SK-N-SH (cell line): Measurements from ENCODE around the gene MTTP. TPM values are rescaled to one million over a fixed set of nuclear protein-coding genes. Genes with fewer than 3 reads are reported as not detected.

Source experiments
- CTCF ChIA-PET: fragments of 300-600, 350-600 bp; formaldehyde crosslinking; extraction: SDS; loops from one replicate; lab custom pipeline; 2021; lab: Yijun Ruan, JAX
- POLR2A ChIA-PET: fragments of 350-600 bp; sonication (Branson Sonifier 250); formaldehyde crosslinking; extraction: SDS; loops from one replicate; lab custom pipeline; 2020; ENCODE audit warnings: antibody characterized with exemption, inconsistent platforms; lab: Yijun Ruan, JAX
- DNase-seq: peaks from one replicate; pipeline ENCODE4 v3.0.0; 2012
- H2AFZ ChIP-seq: fragments of 200-600 bp; sonication (generic); 2 replicates; pipeline ENCODE4 v1.8.1; 2016; ENCODE audit warnings: antibody characterized with exemption, mild to moderate bottlenecking, low read depth
- H3F3A ChIP-seq: fragments of 200-600 bp; sonication (generic); replicated peaks from 2 replicates; pipeline ENCODE3; 2016; ENCODE audit warnings: antibody characterized with exemption, mild to moderate bottlenecking; ENCODE audit not compliant: insufficient read depth
- H3K27ac ChIP-seq, 2 experiments: fragments of 200-500 bp in 1 of 2; fragments of 200-600 bp in 1 of 2; sonication (Bioruptor generic) in 1 of 2; sonication (generic), shearing (Covaris generic) in 1 of 2; 2 replicates each; pipeline versions ENCODE4 v1.5.1 to v1.6.1; 2014 to 2016; ENCODE audit warnings: low read depth in 2 of 2, inconsistent platforms in 1 of 2, low read length in 1 of 2, mild to moderate bottlenecking in 1 of 2, mixed read lengths in 1 of 2
- H3K27me3 ChIP-seq: fragments of 200-600 bp; sonication (generic), shearing (Covaris generic); 2 replicates; pipeline ENCODE4 v1.6.1; 2016; ENCODE audit warnings: mixed run types; ENCODE audit not compliant: insufficient read depth
- H3K36me3 ChIP-seq, 2 experiments: fragments of 200-500 bp in 1 of 2; fragments of 200-600 bp in 1 of 2; sonication (Bioruptor generic) in 1 of 2; sonication (generic) in 1 of 2; replicated peaks in 1 of 2; 2 replicates each; pipeline versions ENCODE3 to v1.5.1; 2014 to 2016; ENCODE audit warnings: low read length in 1 of 2, mild to moderate bottlenecking in 1 of 2; ENCODE audit not compliant: insufficient read depth in 2 of 2, control insufficient read depth in 1 of 2
- H3K4me1 ChIP-seq, 2 experiments: fragments of 200-500 bp in 1 of 2; fragments of 200-600 bp in 1 of 2; sonication (Bioruptor generic) in 1 of 2; sonication (generic), shearing (Covaris generic) in 1 of 2; 2 replicates each; pipeline versions ENCODE4 v1.5.1 to v1.6.1; 2014 to 2016; ENCODE audit warnings: low read depth in 1 of 2, low read length in 1 of 2, mixed run types in 1 of 2; ENCODE audit not compliant: insufficient read depth in 2 of 2, control insufficient read depth in 1 of 2
- H3K4me2 ChIP-seq: fragments of 200-600 bp; sonication (generic), shearing (Covaris generic); 2 replicates; pipeline ENCODE4 v1.6.1; 2017; ENCODE audit warnings: mixed run types
- H3K4me3 ChIP-seq, 2 experiments: fragments of 200-500 bp in 1 of 2; fragments of 200-600 bp in 1 of 2; sonication (Bioruptor generic) in 1 of 2; sonication (generic), shearing (Covaris generic) in 1 of 2; 2 replicates each; pipeline versions ENCODE4 v1.5.1 to v1.8.1; 2014 to 2016; ENCODE audit warnings: low read depth in 2 of 2, inconsistent platforms in 1 of 2, low read length in 1 of 2, mild to moderate bottlenecking in 1 of 2, mixed read lengths in 1 of 2, moderate library complexity in 1 of 2
- H3K79me2 ChIP-seq: fragments of 200-600 bp; sonication (generic); 2 replicates; pipeline ENCODE4 v1.8.1; 2017; ENCODE audit warnings: mild to moderate bottlenecking; ENCODE audit not compliant: insufficient read depth
- H3K9ac ChIP-seq: fragments of 200-600 bp; sonication (generic); 2 replicates; pipeline ENCODE4 v1.6.1; 2017; ENCODE audit warnings: mixed run types
- H3K9me2 ChIP-seq: fragments of 200-600 bp; sonication (generic); 2 replicates; pipeline ENCODE4 v1.6.1; 2017; ENCODE audit warnings: mixed run types
- H3K9me3 ChIP-seq: fragments of 200-600 bp; sonication (generic); 2 replicates; pipeline ENCODE4 v1.6.1; 2017; ENCODE audit warnings: mixed run types, mild to moderate bottlenecking, moderate library complexity
- H4K20me1 ChIP-seq: fragments of 200-600 bp; sonication (generic); 2 replicates; pipeline ENCODE4 v1.6.1; 2017; ENCODE audit warnings: mild to moderate bottlenecking, mixed run types; ENCODE audit not compliant: insufficient read depth
- ELF1 ChIP-seq: IDR thresholded peaks from 2 replicates; pipeline ENCODE4 v1.4.0; 2012
- EP300 ChIP-seq, 2 experiments: IDR thresholded peaks; 2 replicates each; pipeline versions ENCODE4 v1.4.0 to v1.6.1; 2012; ENCODE audit warnings: borderline replicate concordance in 1 of 2, low read depth in 1 of 2, low read length in 1 of 2
- EZH2phosphoT487 ChIP-seq: fragments of 200-600 bp; sonication (generic); IDR thresholded peaks from 2 replicates; pipeline ENCODE4 v1.6.1; 2017; ENCODE audit warnings: low read depth, mixed run types, mild to moderate bottlenecking, antibody characterized with exemption, moderate library complexity, borderline replicate concordance
- FOSL2 ChIP-seq: IDR thresholded peaks from 2 replicates; pipeline ENCODE4 v1.4.0; 2012; ENCODE audit warnings: low read depth, mild to moderate bottlenecking, moderate library complexity, borderline replicate concordance
- GABPA ChIP-seq: IDR thresholded peaks from 2 replicates; pipeline ENCODE4 v1.4.0; 2012; ENCODE audit warnings: low read depth, mild to moderate bottlenecking
- JUND ChIP-seq: IDR thresholded peaks from 2 replicates; pipeline ENCODE4 v1.4.0; 2012
- RCOR1 ChIP-seq: fragments of 150-350 bp; IDR thresholded peaks from 2 replicates; pipeline ENCODE4 v1.6.1; 2017; ENCODE audit warnings: antibody characterized with exemption, low read length
- TAF1 ChIP-seq: IDR thresholded peaks from 2 replicates; pipeline ENCODE4 v1.6.1; 2012; ENCODE audit warnings: low read depth, mild to moderate bottlenecking, low read length, moderate library complexity, borderline replicate concordance
- TEAD4 ChIP-seq: IDR thresholded peaks from 2 replicates; pipeline ENCODE4 v1.4.0; 2012; ENCODE audit warnings: mild to moderate bottlenecking, borderline replicate concordance; ENCODE audit not compliant: insufficient read depth
- WGBS: methylation state at CpG from one replicate; pipeline ENCODE4 v1.1.6; 2017; ENCODE audit warnings: low lambda C conversion rate; 5-methylcytosine and 5-hydroxymethylcytosine counted together
- polyA plus RNA-seq, 3 experiments: library from polyadenylated mRNA; depleted of rRNA; stranded (reverse); fragments of >200 nt; gene quantifications; 2 replicates each; pipeline ENCODE4 v1.2.3, GENCODE V29; 2012
- TF ChIP-seq, protein P1 (sequence below): IDR thresholded peaks from 2 replicates; pipeline ENCODE4 v1.4.0; 2012; ENCODE audit warnings: low read depth, borderline replicate concordance
- TF ChIP-seq, protein P2 (sequence below): IDR thresholded peaks from 2 replicates; pipeline ENCODE4 v1.4.0; 2012; ENCODE audit warnings: low read depth
- TF ChIP-seq, protein P3 (sequence below): fragments of 150-350 bp; IDR thresholded peaks from 2 replicates; pipeline ENCODE4 v1.6.1; 2016; ENCODE audit warnings: mild to moderate bottlenecking, low read depth, low read length
- TF ChIP-seq, protein P4 (sequence below): fragments of 150-350 bp; IDR thresholded peaks from 2 replicates; pipeline ENCODE4 v1.6.1; 2017; ENCODE audit warnings: antibody characterized with exemption, low read length, low read depth, borderline replicate concordance
- TF ChIP-seq, protein P5 (sequence below): IDR thresholded peaks from 2 replicates; pipeline ENCODE4; 2012
- TF ChIP-seq, protein P6 (sequence below): fragments of 200-600 bp; sonication (generic); IDR thresholded peaks from 2 replicates; pipeline ENCODE4 v1.6.1; 2017; ENCODE audit warnings: antibody characterized with exemption, mild to moderate bottlenecking, moderate library complexity
- TF ChIP-seq, protein P7 (sequence below): IDR thresholded peaks from 2 replicates; pipeline ENCODE4 v1.6.1; 2012; ENCODE audit warnings: mild to moderate bottlenecking, low read depth, low read length, moderate library complexity

The MTTP gene
- polyA plus RNA-seq, 1 of the 3 experiments (the other 2 are of a cell fraction), result not detected

DNA sequence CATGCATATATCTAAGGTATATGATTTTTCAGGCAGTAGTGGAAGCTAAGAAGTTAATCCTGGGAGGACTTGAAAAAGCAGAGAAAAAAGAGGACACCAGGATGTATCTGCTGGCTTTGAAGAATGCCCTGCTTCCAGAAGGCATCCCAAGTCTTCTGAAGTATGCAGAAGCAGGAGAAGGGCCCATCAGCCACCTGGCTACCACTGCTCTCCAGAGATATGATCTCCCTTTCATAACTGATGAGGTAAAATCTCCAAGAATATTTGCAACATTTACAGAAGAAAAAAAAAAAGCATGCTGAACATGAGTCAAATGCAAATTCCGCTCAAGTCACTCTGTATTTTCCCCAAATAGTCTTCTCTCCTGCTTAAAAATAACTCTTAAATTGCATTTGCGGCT lies 32.1 kb downstream of the MTTP start:
- ChIA-PET POLR2A (no interaction called here), CTCF (no interaction called here)
- no peak overlapping the region for H3K4me2 ChIP-seq
- no peaks in the 10 kb centered on the region for H4K20me1 ChIP-seq
- H3K9ac ChIP-seq, result no peak overlapping the region
- no peaks in the 10 kb centered on the region for H3K27me3 ChIP-seq
- no peak overlapping the region for H2AFZ ChIP-seq
- no peaks in the 10 kb centered on the region for H3K9me3 ChIP-seq
- H3K79me2 ChIP-seq, result no peaks in the 10 kb centered on the region
- H3F3A ChIP-seq, result no peaks in the 10 kb centered on the region
- H3K27ac ChIP-seq, result no peak overlapping the region
- H3K9me2 ChIP-seq, result no peaks in the 10 kb centered on the region
- WGBS, result 55% methylated on average over 2 of the region's 2 CpGs
- TF ChIP-seq, protein P1, sequence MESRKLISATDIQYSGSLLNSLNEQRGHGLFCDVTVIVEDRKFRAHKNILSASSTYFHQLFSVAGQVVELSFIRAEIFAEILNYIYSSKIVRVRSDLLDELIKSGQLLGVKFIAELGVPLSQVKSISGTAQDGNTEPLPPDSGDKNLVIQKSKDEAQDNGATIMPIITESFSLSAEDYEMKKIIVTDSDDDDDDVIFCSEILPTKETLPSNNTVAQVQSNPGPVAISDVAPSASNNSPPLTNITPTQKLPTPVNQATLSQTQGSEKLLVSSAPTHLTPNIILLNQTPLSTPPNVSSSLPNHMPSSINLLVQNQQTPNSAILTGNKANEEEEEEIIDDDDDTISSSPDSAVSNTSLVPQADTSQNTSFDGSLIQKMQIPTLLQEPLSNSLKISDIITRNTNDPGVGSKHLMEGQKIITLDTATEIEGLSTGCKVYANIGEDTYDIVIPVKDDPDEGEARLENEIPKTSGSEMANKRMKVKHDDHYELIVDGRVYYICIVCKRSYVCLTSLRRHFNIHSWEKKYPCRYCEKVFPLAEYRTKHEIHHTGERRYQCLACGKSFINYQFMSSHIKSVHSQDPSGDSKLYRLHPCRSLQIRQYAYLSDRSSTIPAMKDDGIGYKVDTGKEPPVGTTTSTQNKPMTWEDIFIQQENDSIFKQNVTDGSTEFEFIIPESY, result no peak
- TF ChIP-seq, protein P2, sequence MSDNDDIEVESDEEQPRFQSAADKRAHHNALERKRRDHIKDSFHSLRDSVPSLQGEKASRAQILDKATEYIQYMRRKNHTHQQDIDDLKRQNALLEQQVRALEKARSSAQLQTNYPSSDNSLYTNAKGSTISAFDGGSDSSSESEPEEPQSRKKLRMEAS, result no peak
- TF ChIP-seq RCOR1, result no peak
- TF ChIP-seq, protein P3, sequence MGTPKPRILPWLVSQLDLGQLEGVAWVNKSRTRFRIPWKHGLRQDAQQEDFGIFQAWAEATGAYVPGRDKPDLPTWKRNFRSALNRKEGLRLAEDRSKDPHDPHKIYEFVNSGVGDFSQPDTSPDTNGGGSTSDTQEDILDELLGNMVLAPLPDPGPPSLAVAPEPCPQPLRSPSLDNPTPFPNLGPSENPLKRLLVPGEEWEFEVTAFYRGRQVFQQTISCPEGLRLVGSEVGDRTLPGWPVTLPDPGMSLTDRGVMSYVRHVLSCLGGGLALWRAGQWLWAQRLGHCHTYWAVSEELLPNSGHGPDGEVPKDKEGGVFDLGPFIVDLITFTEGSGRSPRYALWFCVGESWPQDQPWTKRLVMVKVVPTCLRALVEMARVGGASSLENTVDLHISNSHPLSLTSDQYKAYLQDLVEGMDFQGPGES, result no peak
- no peak for TF ChIP-seq TEAD4
- TF ChIP-seq, protein P4, sequence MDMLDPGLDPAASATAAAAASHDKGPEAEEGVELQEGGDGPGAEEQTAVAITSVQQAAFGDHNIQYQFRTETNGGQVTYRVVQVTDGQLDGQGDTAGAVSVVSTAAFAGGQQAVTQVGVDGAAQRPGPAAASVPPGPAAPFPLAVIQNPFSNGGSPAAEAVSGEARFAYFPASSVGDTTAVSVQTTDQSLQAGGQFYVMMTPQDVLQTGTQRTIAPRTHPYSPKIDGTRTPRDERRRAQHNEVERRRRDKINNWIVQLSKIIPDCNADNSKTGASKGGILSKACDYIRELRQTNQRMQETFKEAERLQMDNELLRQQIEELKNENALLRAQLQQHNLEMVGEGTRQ, result no peak
- TF ChIP-seq GABPA, result no peak
- TF ChIP-seq ELF1, result no peak
- TF ChIP-seq EP300 (IDR thresholded peaks at IDR 0.05; ENCODE audit: borderline replicate concordance in 1 of 2, low read depth in 1 of 2, low read length in 1 of 2), result no peak
- no peak overlapping the region for H3K4me3 ChIP-seq
- no peaks in the 10 kb centered on the region for H3K36me3 ChIP-seq
- no peak for DNase-seq
- no peaks in the 10 kb centered on the region for H3K4me1 ChIP-seq

DNA sequence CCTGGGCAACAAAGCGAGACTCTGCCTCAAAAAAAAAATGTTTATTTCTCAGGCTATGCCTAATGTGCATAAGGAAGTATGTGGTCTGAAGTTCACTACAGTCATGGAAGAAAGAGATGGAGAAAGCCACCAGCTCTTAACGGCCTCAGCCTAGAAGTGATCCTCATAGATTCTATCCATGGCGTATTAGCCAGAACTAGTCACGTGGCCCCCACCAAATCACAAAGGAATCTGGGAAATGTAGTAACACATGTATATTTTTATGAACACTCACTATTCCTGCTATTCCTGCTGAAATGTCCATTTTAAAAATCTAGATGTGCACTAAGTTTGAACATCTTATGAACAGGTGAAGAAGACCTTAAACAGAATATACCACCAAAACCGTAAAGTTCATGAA lies 33.8 kb downstream of the MTTP start:
- no peaks in the 10 kb centered on the region for H3K36me3 ChIP-seq
- H3K4me3 ChIP-seq, result no peak overlapping the region
- ChIA-PET POLR2A (no interaction called here), CTCF (no interaction called here)
- no peaks in the 10 kb centered on the region for H3K27me3 ChIP-seq
- DNase-seq, result no peak
- H2AFZ ChIP-seq, result no peak overlapping the region
- no peaks in the 10 kb centered on the region for H3K79me2 ChIP-seq
- no peak overlapping the region for H3K27ac ChIP-seq
- no peaks in the 10 kb centered on the region for H3K9me2 ChIP-seq
- 69% methylated on average over 5 of the region's 5 CpGs for WGBS
- H3K4me1 ChIP-seq, result no peaks in the 10 kb centered on the region
- no peaks in the 10 kb centered on the region for H3K9me3 ChIP-seq
- H3K9ac ChIP-seq, result no peak overlapping the region
- no peaks in the 10 kb centered on the region for H3F3A ChIP-seq
- no peak overlapping the region for H3K4me2 ChIP-seq
- no peaks in the 10 kb centered on the region for H4K20me1 ChIP-seq
- TF ChIP-seq, protein P5, sequence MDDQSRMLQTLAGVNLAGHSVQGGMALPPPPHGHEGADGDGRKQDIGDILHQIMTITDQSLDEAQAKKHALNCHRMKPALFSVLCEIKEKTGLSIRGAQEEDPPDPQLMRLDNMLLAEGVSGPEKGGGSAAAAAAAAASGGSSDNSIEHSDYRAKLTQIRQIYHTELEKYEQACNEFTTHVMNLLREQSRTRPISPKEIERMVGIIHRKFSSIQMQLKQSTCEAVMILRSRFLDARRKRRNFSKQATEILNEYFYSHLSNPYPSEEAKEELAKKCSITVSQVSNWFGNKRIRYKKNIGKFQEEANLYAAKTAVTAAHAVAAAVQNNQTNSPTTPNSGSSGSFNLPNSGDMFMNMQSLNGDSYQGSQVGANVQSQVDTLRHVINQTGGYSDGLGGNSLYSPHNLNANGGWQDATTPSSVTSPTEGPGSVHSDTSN, result no peak
- TF ChIP-seq FOSL2, result no peak
- TF ChIP-seq, protein P6, sequence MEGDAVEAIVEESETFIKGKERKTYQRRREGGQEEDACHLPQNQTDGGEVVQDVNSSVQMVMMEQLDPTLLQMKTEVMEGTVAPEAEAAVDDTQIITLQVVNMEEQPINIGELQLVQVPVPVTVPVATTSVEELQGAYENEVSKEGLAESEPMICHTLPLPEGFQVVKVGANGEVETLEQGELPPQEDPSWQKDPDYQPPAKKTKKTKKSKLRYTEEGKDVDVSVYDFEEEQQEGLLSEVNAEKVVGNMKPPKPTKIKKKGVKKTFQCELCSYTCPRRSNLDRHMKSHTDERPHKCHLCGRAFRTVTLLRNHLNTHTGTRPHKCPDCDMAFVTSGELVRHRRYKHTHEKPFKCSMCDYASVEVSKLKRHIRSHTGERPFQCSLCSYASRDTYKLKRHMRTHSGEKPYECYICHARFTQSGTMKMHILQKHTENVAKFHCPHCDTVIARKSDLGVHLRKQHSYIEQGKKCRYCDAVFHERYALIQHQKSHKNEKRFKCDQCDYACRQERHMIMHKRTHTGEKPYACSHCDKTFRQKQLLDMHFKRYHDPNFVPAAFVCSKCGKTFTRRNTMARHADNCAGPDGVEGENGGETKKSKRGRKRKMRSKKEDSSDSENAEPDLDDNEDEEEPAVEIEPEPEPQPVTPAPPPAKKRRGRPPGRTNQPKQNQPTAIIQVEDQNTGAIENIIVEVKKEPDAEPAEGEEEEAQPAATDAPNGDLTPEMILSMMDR, result no peak
- no peak for TF ChIP-seq EP300 (IDR thresholded peaks at IDR 0.05; ENCODE audit: borderline replicate concordance in 1 of 2, low read depth in 1 of 2, low read length in 1 of 2)
- TF ChIP-seq, protein P7, sequence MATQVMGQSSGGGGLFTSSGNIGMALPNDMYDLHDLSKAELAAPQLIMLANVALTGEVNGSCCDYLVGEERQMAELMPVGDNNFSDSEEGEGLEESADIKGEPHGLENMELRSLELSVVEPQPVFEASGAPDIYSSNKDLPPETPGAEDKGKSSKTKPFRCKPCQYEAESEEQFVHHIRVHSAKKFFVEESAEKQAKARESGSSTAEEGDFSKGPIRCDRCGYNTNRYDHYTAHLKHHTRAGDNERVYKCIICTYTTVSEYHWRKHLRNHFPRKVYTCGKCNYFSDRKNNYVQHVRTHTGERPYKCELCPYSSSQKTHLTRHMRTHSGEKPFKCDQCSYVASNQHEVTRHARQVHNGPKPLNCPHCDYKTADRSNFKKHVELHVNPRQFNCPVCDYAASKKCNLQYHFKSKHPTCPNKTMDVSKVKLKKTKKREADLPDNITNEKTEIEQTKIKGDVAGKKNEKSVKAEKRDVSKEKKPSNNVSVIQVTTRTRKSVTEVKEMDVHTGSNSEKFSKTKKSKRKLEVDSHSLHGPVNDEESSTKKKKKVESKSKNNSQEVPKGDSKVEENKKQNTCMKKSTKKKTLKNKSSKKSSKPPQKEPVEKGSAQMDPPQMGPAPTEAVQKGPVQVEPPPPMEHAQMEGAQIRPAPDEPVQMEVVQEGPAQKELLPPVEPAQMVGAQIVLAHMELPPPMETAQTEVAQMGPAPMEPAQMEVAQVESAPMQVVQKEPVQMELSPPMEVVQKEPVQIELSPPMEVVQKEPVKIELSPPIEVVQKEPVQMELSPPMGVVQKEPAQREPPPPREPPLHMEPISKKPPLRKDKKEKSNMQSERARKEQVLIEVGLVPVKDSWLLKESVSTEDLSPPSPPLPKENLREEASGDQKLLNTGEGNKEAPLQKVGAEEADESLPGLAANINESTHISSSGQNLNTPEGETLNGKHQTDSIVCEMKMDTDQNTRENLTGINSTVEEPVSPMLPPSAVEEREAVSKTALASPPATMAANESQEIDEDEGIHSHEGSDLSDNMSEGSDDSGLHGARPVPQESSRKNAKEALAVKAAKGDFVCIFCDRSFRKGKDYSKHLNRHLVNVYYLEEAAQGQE, result no peak
- TF ChIP-seq EZH2phosphoT487, result no peak
- no peak for TF ChIP-seq JUND
- no peak for TF ChIP-seq TAF1
- no peak for TF ChIP-seq GABPA
